ENCODE data around the gene MPPED2. TPM values are rescaled to one million over a fixed set of nuclear protein-coding genes. Genes with fewer than 3 reads are reported as not detected.

Gene MPPED2
- total and polyA plus RNA-seq, 10 of the 15 experiments (the other 5 are each of a cell fraction or from before 2014, with no cell fraction given), result not detected

DNA sequence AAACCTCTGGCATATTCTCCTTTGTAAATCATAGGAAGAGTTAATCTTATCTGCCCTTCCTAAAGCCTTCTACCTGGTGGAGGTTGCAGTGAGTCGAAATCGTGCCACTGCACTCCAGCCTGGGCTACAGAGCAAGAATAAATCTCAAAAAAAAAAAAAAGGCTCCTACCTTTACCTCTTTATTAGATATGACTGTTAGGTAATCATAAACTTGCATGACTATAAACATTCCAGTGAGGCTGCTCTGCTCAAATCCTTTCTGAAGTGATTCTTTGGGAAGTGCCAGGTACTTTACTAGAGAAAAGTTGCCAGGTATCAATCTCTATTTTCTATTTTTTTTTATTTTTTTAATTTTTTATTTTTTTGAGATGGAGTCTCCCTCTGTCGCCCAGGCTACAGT is 59.6 kb downstream of the MPPED2 start:
- no peak for FAIRE-seq
- 2% methylated on average over 3 of the region's 3 CpGs for WGBS (ENCODE audit: insufficient coverage, insufficient replicate concordance, low lambda C conversion rate, missing lambda C conversion rate)
- in situ Hi-C loops (cut with MboI), result no loop called here

More for the DNA sequence above, 59.6 kb downstream of the MPPED2 start:
- no peaks in the 10 kb centered on the region; a peak in 3 of 4 replicates for H3K27me3 ChIP-seq (replicated peaks in 1 of 2; ENCODE audit: control insufficient read depth in 2 of 2, insufficient read depth in 2 of 2, low read length in 1 of 2)
- BruUV-seq (replicated peaks), result no TSS peak
- H3K4me2 ChIP-seq (ENCODE audit: control insufficient read depth, insufficient read depth), result no peak overlapping the region
- RAD21 ChIA-PET (ENCODE audit: unreplicated experiment), result no interaction called here
- H2AFZ ChIP-seq (ENCODE audit: control insufficient read depth, low read depth, low read length), result no peak overlapping the region
- TF ChIP-seq FOXK2 (IDR thresholded peaks at IDR 0.05) (no peak), NFYB (IDR thresholded peaks at IDR 0.05; ENCODE audit: insufficient read depth, low read depth, low read length) (no peak), ZNF24 (IDR thresholded peaks at IDR 0.05) (no peak), GABPA (IDR thresholded peaks at IDR 0.05; ENCODE audit: low read depth) (no peak), SIX5 (IDR thresholded peaks at IDR 0.05; ENCODE audit: low read depth, low read length, severe bottlenecking) (no peak), STAT3 (IDR thresholded peaks at IDR 0.05; ENCODE audit: low read depth, low read length) (no peak), STAT1 (conservative IDR thresholded peaks at IDR 0.05) (no peak), SREBF1 (IDR thresholded peaks at IDR 0.05; ENCODE audit: low read length) (no peak), JUNB (IDR thresholded peaks at IDR 0.05) (no peak), ZZZ3 (IDR thresholded peaks at IDR 0.05; ENCODE audit: control insufficient read depth, insufficient read length, low read depth) (no peak), CBX5 (IDR thresholded peaks at IDR 0.05; ENCODE audit: low read depth) (no peak), SP1 (IDR thresholded peaks at IDR 0.05; ENCODE audit: low read depth, low read length) (no peak), SIN3A (IDR thresholded peaks at IDR 0.05; ENCODE audit: low read depth, low read length) (no peak), CEBPB (IDR thresholded peaks at IDR 0.05; ENCODE audit: borderline replicate concordance in 1 of 2, low read depth in 2 of 2, low read length in 2 of 2) (no peak), KDM1A (IDR thresholded peaks at IDR 0.05; ENCODE audit: borderline replicate concordance) (no peak)
- TF ChIP-seq, protein P1, sequence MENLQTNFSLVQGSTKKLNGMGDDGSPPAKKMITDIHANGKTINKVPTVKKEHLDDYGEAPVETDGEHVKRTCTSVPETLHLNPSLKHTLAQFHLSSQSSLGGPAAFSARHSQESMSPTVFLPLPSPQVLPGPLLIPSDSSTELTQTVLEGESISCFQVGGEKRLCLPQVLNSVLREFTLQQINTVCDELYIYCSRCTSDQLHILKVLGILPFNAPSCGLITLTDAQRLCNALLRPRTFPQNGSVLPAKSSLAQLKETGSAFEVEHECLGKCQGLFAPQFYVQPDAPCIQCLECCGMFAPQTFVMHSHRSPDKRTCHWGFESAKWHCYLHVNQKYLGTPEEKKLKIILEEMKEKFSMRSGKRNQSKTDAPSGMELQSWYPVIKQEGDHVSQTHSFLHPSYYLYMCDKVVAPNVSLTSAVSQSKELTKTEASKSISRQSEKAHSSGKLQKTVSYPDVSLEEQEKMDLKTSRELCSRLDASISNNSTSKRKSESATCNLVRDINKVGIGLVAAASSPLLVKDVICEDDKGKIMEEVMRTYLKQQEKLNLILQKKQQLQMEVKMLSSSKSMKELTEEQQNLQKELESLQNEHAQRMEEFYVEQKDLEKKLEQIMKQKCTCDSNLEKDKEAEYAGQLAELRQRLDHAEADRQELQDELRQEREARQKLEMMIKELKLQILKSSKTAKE (IDR thresholded peaks at IDR 0.05; ENCODE audit: low read depth, poor library complexity, severe bottlenecking), result no peak
- TF ChIP-seq, protein P2, sequence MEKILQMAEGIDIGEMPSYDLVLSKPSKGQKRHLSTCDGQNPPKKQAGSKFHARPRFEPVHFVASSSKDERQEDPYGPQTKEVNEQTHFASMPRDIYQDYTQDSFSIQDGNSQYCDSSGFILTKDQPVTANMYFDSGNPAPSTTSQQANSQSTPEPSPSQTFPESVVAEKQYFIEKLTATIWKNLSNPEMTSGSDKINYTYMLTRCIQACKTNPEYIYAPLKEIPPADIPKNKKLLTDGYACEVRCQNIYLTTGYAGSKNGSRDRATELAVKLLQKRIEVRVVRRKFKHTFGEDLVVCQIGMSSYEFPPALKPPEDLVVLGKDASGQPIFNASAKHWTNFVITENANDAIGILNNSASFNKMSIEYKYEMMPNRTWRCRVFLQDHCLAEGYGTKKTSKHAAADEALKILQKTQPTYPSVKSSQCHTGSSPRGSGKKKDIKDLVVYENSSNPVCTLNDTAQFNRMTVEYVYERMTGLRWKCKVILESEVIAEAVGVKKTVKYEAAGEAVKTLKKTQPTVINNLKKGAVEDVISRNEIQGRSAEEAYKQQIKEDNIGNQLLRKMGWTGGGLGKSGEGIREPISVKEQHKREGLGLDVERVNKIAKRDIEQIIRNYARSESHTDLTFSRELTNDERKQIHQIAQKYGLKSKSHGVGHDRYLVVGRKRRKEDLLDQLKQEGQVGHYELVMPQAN (conservative IDR thresholded peaks at IDR 0.05), result no peak
- TF ChIP-seq, protein P3, sequence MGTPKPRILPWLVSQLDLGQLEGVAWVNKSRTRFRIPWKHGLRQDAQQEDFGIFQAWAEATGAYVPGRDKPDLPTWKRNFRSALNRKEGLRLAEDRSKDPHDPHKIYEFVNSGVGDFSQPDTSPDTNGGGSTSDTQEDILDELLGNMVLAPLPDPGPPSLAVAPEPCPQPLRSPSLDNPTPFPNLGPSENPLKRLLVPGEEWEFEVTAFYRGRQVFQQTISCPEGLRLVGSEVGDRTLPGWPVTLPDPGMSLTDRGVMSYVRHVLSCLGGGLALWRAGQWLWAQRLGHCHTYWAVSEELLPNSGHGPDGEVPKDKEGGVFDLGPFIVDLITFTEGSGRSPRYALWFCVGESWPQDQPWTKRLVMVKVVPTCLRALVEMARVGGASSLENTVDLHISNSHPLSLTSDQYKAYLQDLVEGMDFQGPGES (IDR thresholded peaks at IDR 0.05), result no peak
- TF ChIP-seq, protein P4, sequence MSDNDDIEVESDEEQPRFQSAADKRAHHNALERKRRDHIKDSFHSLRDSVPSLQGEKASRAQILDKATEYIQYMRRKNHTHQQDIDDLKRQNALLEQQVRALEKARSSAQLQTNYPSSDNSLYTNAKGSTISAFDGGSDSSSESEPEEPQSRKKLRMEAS (IDR thresholded peaks at IDR 0.05; ENCODE audit: low read depth, low read length), result no peak
- intact Hi-C loops (cut with micrococcal nuclease; ENCODE audit: unreplicated experiment), result no loop called here
- H3K27ac ChIP-seq (ENCODE audit: control insufficient read depth, insufficient read depth), result no peak overlapping the region
- POLR2A ChIA-PET, result no interaction called here
- no peak for DNase-seq (ENCODE audit: low read depth, low spot score)
- H3K36me3 ChIP-seq (ENCODE audit: control insufficient read depth in 2 of 2, insufficient read depth in 2 of 2, low read length in 1 of 2), result no peaks in the 10 kb centered on the region
- H3K79me2 ChIP-seq (ENCODE audit: control insufficient read depth, insufficient read depth, low read length), result no peaks in the 10 kb centered on the region
- ATAC-seq, result no peak
- SMC1A ChIA-PET (ENCODE audit: uncharacterized antibody, unreplicated experiment), result interaction anchor here (0.6 kb wide), 1 partner anchor 161 kb away, joined by 3 read pairs; no protein-coding TSS in a partner anchor
- CTCF ChIA-PET, result no interaction called here
- no peaks in the 10 kb centered on the region for H3K9me3 ChIP-seq (replicated peaks; ENCODE audit: control insufficient read depth, insufficient read depth, low read length)
- H4K20me1 ChIP-seq (ENCODE audit: control insufficient read depth, insufficient read depth), result no peaks in the 10 kb centered on the region
- no peak overlapping the region for H3K4me3 ChIP-seq
- H3K9ac ChIP-seq (ENCODE audit: control insufficient read depth, insufficient read depth, low read length), result no peak overlapping the region
- H3K4me1 ChIP-seq (ENCODE audit: control insufficient read depth, insufficient read depth, low read length), result no peaks in the 10 kb centered on the region

Data from GM12878 (cell line).